Stimulated activated CD4-positive, alpha-beta T cell treated with anti-CD3 and anti-CD28 coated beads, Interleukin-4, amount 100 ng/mL, for 24 hours (primary cell): ENCODE results near the gene ZNF592.
"Not testable (repeated sequence)": the region's sequence is repeated elsewhere in the genome, so short reads cannot be mapped to it uniquely, and the experiment has no call there.

ENCODE experiments used
- DNase-seq: peaks from one replicate; pipeline ENCODE4 v3.0.0-alpha.2; 2020

The ZNF592 gene

GRCh38 chr15:84747416-84748273, 747 bp upstream of the ZNF592 start:
- peak; percentile 75 for DNase-seq

DNA sequence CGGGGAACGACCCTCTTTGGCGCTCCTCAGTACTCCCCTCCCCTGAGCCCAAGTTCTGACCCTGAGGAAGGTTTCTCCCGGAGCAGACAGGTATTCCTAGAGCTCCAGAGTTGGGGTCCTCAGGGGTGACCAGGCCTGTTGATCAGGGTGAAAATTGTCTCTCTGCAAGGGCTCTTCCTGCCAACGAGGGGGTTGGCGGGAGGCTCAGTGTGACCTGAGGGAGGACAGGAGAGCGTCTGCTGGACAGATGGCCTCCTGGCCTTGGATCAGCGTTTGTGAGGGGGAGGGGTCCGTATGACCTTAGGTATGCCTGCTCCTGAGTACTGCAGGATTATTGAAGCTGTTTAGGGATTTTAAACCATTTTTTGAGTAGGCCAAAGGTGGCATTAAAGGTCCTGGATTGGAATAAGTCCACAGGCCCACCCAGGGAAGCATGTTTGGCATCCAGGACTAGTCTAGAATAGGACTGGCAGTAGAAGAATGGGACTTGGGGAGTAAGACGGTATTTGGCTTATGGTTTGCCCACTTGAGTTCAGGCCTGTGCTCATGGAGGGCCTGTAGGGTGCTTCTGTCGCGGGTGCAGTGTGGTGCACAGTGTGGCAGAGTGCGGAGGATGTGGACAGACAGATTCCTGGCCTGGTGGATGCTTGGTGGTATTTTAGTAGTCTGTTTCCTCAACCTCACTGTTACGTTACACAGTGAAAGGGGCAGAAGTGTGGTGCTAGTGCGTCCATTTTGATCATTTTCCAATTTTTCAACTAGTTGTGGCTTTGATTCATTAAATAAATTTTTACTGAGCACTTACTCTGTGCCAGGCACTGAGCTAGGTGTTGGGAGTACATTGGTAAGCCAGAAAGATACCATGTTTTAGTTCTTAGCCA, 959 bp downstream of the ZNF592 start:
- DNase-seq: peak; percentile 52

DNA sequence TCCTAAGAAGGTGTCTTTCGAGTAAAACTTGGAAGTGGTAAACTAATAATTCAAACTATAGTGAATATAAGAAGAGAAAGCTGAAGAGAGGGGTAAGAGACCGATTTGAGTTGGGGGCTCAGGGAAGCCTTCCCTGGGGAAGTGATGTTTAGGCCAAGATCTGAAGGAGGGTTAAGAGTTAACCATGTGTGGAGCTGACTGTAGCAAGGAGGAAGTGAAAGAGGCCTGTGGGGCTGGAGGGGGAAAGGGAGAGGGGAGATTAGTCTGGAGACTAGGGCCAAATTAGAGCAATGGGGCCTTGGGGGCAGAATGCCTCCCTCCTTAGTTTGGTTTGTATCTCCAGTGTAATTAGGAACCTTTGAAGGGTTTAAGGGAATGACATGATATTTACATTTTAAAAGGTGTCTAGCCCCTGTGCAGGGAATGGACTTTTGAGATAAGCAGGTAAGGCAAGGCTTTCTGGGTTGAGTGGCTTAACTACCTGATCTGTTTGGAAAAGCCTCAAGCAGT, 2.2 kb downstream of the ZNF592 start:
- no peak for DNase-seq

GRCh38 chr15:84751721-84752120, 3.3 kb downstream of the ZNF592 start:
- DNase-seq: not testable (repeated sequence)

- DNase-seq: no peak
Observed at GRCh38 chr15:84752195-84752594, 3.8 kb downstream of the ZNF592 start.

DNA sequence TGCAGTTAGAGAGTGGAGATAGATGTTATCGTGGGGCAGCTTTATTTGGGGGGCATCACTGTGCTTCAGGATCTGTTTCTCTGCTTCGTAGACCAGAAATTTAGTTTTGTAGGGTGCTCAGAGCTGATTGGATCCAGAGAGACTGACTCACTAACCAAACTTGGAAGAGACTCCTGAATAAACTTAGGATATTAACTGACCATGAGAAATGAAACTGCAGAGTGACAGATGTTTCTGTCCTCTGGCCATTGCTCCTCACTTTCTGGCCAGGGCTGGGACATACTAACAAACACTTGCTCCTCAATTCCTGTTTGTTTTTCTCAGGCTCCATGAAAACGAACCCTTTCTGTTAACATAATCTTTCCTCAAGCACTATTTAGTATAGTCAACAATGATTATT, 4.3 kb downstream of the ZNF592 start:
- no peak for DNase-seq

- DNase-seq: not testable (repeated sequence)
Observed at GRCh38 chr15:84754889-84755288, 6.5 kb downstream of the ZNF592 start.

DNA sequence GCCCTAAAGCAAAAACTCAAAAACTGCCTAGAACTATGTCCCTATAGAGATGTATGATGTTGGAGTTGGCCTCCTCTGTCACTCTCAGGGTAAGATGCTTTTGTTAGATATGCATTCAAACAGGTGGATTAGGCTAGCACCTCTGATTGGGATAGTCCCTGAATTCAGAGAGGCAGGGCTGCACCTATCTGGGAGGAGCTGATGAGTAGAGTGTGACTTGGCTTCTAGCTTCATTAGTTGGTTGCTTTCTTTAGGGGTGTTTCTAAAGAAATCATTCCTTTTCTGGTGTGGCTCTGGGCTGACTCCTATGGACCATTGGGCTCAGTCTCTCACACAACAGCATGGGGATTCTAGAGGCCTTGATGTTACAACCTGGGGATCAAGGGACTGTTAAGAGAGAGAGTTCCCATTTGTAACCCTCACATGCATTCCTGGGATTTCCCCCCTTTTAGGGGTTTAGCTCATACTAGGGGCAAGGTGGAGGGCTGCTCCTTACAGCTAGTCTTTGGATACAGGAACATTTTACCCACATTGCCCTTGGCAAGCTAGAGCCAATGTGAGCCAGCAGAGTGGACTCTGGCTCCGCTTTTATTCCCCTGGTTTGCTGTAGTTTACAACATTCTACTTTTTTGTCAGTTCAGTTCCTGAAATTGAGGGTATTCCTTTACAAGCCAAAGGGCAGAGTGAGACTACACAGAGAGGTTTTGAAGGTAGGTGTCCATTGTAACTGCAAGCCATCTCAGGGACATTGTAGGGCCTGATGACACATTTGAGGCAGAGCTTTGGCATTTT, 7.5 kb downstream of the ZNF592 start:
- DNase-seq: no peak

- no peak for DNase-seq
Observed at GRCh38 chr15:84759018-84759417, 10.6 kb downstream of the ZNF592 start.

- DNase-seq: no peak
Observed at GRCh38 chr15:84760219-84760618, 11.8 kb downstream of the ZNF592 start.

GRCh38 chr15:84761607-84762131, 13.3 kb downstream of the ZNF592 start:
- DNase-seq: peak; percentile 14

GRCh38 chr15:84762840-84763572, 14.6 kb downstream of the ZNF592 start:
- no peak for DNase-seq

DNA sequence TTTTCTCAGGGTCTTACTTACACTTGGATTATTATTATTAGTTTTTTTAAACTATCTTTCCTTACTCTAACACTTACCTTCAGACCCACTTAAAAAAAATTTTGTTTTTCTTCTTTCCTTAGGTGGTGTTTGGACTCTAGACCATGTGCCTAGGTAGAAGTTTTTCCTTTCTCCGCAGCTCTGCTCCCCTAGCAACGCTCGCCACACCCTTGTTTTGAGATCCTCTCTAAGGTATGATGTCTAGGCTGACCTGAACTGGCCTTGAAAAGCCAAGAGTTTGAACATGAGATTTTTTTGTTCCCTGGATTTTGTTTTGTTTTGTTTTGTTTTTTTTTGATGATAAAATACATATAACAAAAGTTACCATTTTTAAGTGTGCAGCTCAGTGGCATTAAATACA, 16.2 kb downstream of the ZNF592 start:
- DNase-seq: no peak

DNA sequence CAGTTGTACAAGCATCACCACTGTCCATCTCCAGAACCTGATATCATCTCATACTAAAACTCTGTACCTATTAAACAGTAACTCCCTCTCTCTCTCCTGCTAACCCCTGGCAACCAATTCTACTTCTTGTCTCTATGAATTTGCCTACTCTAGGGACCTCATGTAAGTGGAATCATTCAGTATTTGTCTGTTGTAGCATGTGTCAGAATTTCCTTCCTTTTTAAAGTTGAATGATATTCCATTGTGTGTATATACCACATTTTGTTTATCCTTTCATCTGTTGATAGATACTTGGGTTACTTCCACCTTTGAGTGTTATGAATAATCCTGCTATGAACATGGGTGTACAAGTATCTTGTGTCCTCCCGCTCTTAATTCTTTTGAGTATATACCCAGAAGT, 16.6 kb downstream of the ZNF592 start:
- no peak for DNase-seq

DNA sequence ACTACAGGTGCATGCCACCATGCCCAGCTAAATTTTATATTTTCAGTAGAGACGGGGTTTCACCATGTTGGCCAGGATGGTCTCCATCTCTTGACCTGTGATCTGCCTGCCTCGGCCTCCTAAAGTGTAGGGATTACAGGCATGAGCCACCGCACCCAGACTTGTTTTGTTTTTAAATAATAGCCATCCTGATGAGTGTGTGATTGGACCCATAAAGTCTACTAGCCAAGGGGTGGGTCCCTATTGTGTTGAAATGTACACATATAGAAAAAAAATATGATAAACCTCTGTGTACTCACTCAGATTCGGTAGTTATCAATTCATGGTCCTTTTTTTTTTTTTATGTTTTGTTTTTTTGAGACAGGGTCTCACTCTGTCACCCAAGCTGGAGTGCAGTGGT, 17.3 kb downstream of the ZNF592 start:
- DNase-seq: no peak

GRCh38 chr15:84766461-84767035, 18.2 kb downstream of the ZNF592 start:
- no peak for DNase-seq

DNA sequence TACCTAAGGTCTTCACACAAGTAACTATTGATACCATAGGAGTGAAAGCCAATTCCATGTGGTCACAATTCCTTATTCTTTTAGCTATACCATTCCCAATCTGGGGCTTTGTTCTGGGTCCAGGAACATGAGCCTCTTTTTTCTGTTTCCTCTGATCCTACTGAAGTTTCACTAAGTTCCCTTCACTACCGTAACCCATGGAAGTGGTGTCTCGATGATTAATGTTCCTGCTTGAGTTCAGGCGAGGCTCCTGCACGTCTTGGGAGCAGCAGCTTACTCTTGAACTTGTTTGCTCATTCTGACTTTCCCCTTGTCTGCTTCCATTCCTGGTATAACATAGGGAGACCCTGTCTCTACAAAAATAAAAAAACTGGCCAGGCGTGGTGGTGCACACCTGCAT, 23.6 kb downstream of the ZNF592 start:
- DNase-seq: no peak

GRCh38 chr15:84772467-84772866, 24.1 kb downstream of the ZNF592 start:
- no peak for DNase-seq

- no peak for DNase-seq
Observed at GRCh38 chr15:84773716-84774115, 25.3 kb downstream of the ZNF592 start.

GRCh38 chr15:84775867-84776449, 27.6 kb downstream of the ZNF592 start:
- DNase-seq: no peak

DNA sequence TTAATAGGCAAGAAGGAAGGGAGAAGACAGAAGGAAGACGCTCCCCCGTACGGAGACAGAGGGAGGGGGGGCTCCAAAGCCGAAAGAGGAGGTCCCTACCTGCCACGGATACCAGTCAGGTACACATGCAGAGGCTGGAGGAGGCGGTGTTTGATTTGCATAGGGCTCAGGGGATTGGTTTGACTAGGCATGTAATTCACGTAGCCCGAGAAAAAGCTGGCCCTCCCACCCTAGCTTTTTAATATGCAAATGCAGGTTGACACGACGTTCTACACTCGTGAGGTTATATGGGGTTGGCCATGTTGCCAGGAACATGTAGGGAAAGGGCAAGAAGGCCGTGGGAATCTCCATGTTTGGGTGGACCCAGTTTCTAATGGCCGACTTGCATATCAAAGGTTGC, 29.8 kb downstream of the ZNF592 start:
- no peak for DNase-seq
